HepG2 (cell line): ENCODE data around the gene PSMB11. TPM values are rescaled to one million over a fixed set of nuclear protein-coding genes. Genes with fewer than 3 reads are reported as not detected.
A peak's percentile ranks its signal among the peaks of the same experiment; 100 is the strongest.

ENCODE experiments used
- FOXK2 ChIP-seq: fragments of 450-650 bp; IDR thresholded peaks from 2 replicates; pipeline ENCODE4 v1.6.1; 2016
- KAT7 ChIP-seq: IDR thresholded peaks from 2 replicates; pipeline ENCODE4 v1.6.1; 2018; ENCODE audit warnings: borderline replicate concordance, missing compliant biosample characterization
- MXD4 ChIP-seq: IDR thresholded peaks from 2 replicates; pipeline ENCODE4 v1.6.1; 2016; ENCODE audit warnings: mild to moderate bottlenecking, missing biosample characterization, missing genetic modification reagents
- MZF1 ChIP-seq: sonication (generic); formaldehyde crosslinking; IDR thresholded peaks from 2 replicates; pipeline ENCODE4 v1.8.1; 2023; ENCODE audit warnings: mild to moderate bottlenecking, missing genetic modification reagents, borderline replicate concordance
- NFIB ChIP-seq: sonication (generic); formaldehyde crosslinking; IDR thresholded peaks from 2 replicates; pipeline ENCODE4 v1.9.0; 2021; ENCODE audit warnings: missing genetic modification reagents, mild to moderate bottlenecking, borderline replicate concordance
- PPARG ChIP-seq: conservative IDR thresholded peaks from 2 replicates; pipeline ENCODE4 v1.6.1; 2016; ENCODE audit warnings: missing biosample characterization, missing genetic modification reagents
- SMAD3 ChIP-seq: sonication (generic); formaldehyde crosslinking; IDR thresholded peaks from 2 replicates; pipeline ENCODE4 v1.4.0; 2020; ENCODE audit warnings: missing genetic modification reagents
- TBX3 ChIP-seq: fragments of 450-650 bp; IDR thresholded peaks from 2 replicates; pipeline ENCODE4 v1.6.1; 2017; ENCODE audit warnings: antibody characterized with exemption, mild to moderate bottlenecking, inconsistent platforms, borderline replicate concordance
- TEAD3 ChIP-seq: optimal IDR thresholded peaks from 2 replicates; pipeline ENCODE3; 2016; ENCODE audit warnings: borderline replicate concordance
- THRA ChIP-seq: sonication (generic); formaldehyde crosslinking; IDR thresholded peaks from 2 replicates; pipeline ENCODE4 v1.4.0; 2020; ENCODE audit warnings: missing genetic modification reagents, borderline replicate concordance
- YY1 ChIP-seq: IDR thresholded peaks from 2 replicates; pipeline ENCODE4 v1.6.1; 2011; ENCODE audit warnings: low read length, low read depth, moderate library complexity, mild to moderate bottlenecking; ENCODE audit not compliant: insufficient read depth, insufficient replicate concordance
- ZBTB8A ChIP-seq: sonication (generic); formaldehyde crosslinking; IDR thresholded peaks from 2 replicates; pipeline ENCODE4 v1.4.0; 2020; ENCODE audit warnings: mild to moderate bottlenecking, low read depth, missing genetic modification reagents, borderline replicate concordance
- ZFP37 ChIP-seq: sonication (generic); formaldehyde crosslinking; IDR thresholded peaks from 2 replicates; pipeline ENCODE4 v1.4.0; 2020; ENCODE audit warnings: missing genetic modification reagents, borderline replicate concordance
- ZNF24 ChIP-seq: fragments of 450-650 bp; IDR thresholded peaks from 2 replicates; pipeline ENCODE4 v1.6.1; 2017; ENCODE audit warnings: antibody characterized with exemption, mild to moderate bottlenecking
- ZZZ3 ChIP-seq: sonication (generic); formaldehyde crosslinking; IDR thresholded peaks from 2 replicates; pipeline ENCODE4 v1.4.0; 2020; ENCODE audit warnings: missing genetic modification reagents, mild to moderate bottlenecking, borderline replicate concordance
- polyA plus RNA-seq, 8 experiments: library from polyadenylated mRNA; depleted of rRNA in 3 of 8; stranded (reverse) in 7 of 8; unstranded in 1 of 8; fragments of >200 nt; fragmentation: Illumina TruSeq in 4 of 8; extraction: Trizol in 4 of 8; gene quantifications; 2 replicates each; pipeline versions ENCODE4 v1.2.1 to v1.2.3, GENCODE V29; 2011 to 2016; ENCODE audit warnings: low read depth in 4 of 8, missing spikeins in 1 of 8, mixed read lengths in 1 of 8; ENCODE audit not compliant: insufficient read depth in 1 of 8
- total RNA-seq, 5 experiments: library from RNA; depleted of rRNA; stranded (reverse); fragments of >200 nt; fragmentation: Illumina TruSeq; extraction: Trizol; gene quantifications; 2 replicates each; pipeline ENCODE4 v1.2.3, GENCODE V29; 2016; ENCODE audit warnings: low read depth in 1 of 5
- TF ChIP-seq, protein P1 (sequence below): IDR thresholded peaks from 2 replicates; pipeline ENCODE4 v1.6.1; 2012; ENCODE audit warnings: low read length, improper control_type of control experiment
- TF ChIP-seq, protein P2 (sequence below): sonication (generic); formaldehyde crosslinking; IDR thresholded peaks from 2 replicates; pipeline ENCODE4 v1.4.0; 2020; ENCODE audit warnings: missing genetic modification reagents
- TF ChIP-seq, protein P3 (sequence below): sonication (generic); formaldehyde crosslinking; IDR thresholded peaks from 2 replicates; pipeline ENCODE4 v1.4.0; 2020; ENCODE audit warnings: missing genetic modification reagents
- TF ChIP-seq, protein P4 (sequence below): sonication (generic); formaldehyde crosslinking; IDR thresholded peaks from 2 replicates; pipeline ENCODE4 v1.5.0; 2020; ENCODE audit warnings: mild to moderate bottlenecking, missing genetic modification reagents

PSMB11 gene
- total and polyA plus RNA-seq, 2 of the 13 experiments (the other 11 are each of a cell fraction or from before 2014, with no cell fraction given) = not detected

GRCh38 chr14:23033801-23034497 lies 8.1 kb upstream of the PSMB11 start (continued):
- TF ChIP-seq, protein P1, sequence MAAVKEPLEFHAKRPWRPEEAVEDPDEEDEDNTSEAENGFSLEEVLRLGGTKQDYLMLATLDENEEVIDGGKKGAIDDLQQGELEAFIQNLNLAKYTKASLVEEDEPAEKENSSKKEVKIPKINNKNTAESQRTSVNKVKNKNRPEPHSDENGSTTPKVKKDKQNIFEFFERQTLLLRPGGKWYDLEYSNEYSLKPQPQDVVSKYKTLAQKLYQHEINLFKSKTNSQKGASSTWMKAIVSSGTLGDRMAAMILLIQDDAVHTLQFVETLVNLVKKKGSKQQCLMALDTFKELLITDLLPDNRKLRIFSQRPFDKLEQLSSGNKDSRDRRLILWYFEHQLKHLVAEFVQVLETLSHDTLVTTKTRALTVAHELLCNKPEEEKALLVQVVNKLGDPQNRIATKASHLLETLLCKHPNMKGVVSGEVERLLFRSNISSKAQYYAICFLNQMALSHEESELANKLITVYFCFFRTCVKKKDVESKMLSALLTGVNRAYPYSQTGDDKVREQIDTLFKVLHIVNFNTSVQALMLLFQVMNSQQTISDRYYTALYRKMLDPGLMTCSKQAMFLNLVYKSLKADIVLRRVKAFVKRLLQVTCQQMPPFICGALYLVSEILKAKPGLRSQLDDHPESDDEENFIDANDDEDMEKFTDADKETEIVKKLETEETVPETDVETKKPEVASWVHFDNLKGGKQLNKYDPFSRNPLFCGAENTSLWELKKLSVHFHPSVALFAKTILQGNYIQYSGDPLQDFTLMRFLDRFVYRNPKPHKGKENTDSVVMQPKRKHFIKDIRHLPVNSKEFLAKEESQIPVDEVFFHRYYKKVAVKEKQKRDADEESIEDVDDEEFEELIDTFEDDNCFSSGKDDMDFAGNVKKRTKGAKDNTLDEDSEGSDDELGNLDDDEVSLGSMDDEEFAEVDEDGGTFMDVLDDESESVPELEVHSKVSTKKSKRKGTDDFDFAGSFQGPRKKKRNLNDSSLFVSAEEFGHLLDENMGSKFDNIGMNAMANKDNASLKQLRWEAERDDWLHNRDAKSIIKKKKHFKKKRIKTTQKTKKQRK = no peak
- TF ChIP-seq ZNF24 (no peak), YY1 (no peak), TEAD3 (CRISPR knock-in tag) (no peak), SMAD3 (CRISPR knock-in tag) (0 out of 2 replicates have a peak, but pooled peaks have one; percentile 31), FOXK2 (no peak), MZF1 (CRISPR knock-in tag) (no peak), NFIB (no peak), ZBTB8A (CRISPR knock-in tag) (no peak), TBX3 (no peak), MXD4 (no peak), THRA (CRISPR knock-in tag) (0 out of 2 replicates have a peak, but pooled peaks have one; percentile 3), ZFP37 (CRISPR knock-in tag) (no peak), KAT7 (CRISPR knock-in tag) (no peak), PPARG (no peak), ZZZ3 (CRISPR knock-in tag) (no peak)
- TF ChIP-seq, protein P2, sequence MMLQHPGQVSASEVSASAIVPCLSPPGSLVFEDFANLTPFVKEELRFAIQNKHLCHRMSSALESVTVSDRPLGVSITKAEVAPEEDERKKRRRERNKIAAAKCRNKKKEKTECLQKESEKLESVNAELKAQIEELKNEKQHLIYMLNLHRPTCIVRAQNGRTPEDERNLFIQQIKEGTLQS (CRISPR knock-in tag) = no peak
- TF ChIP-seq, protein P3, sequence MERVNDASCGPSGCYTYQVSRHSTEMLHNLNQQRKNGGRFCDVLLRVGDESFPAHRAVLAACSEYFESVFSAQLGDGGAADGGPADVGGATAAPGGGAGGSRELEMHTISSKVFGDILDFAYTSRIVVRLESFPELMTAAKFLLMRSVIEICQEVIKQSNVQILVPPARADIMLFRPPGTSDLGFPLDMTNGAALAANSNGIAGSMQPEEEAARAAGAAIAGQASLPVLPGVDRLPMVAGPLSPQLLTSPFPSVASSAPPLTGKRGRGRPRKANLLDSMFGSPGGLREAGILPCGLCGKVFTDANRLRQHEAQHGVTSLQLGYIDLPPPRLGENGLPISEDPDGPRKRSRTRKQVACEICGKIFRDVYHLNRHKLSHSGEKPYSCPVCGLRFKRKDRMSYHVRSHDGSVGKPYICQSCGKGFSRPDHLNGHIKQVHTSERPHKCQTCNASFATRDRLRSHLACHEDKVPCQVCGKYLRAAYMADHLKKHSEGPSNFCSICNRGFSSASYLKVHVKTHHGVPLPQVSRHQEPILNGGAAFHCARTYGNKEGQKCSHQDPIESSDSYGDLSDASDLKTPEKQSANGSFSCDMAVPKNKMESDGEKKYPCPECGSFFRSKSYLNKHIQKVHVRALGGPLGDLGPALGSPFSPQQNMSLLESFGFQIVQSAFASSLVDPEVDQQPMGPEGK (CRISPR knock-in tag) = no peak
- TF ChIP-seq, protein P4, sequence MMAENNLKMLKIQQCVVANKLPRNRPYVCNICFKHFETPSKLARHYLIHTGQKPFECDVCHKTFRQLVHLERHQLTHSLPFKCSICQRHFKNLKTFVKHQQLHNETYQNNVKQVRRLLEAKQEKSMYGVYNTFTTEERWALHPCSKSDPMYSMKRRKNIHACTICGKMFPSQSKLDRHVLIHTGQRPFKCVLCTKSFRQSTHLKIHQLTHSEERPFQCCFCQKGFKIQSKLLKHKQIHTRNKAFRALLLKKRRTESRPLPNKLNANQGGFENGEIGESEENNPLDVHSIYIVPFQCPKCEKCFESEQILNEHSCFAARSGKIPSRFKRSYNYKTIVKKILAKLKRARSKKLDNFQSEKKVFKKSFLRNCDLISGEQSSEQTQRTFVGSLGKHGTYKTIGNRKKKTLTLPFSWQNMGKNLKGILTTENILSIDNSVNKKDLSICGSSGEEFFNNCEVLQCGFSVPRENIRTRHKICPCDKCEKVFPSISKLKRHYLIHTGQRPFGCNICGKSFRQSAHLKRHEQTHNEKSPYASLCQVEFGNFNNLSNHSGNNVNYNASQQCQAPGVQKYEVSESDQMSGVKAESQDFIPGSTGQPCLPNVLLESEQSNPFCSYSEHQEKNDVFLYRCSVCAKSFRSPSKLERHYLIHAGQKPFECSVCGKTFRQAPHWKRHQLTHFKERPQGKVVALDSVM (CRISPR knock-in tag) = 0 out of 2 replicates have a peak, but pooled peaks have one; percentile 3
